Heart left ventricle (tissue), 16 donors: ENCODE data around the gene CCDC93. TPM values are rescaled to one million over a fixed set of nuclear protein-coding genes. Genes with fewer than 3 reads are reported as not detected.
"Not testable (repeated sequence)": the region's sequence is repeated elsewhere in the genome, so short reads cannot be mapped to it uniquely, and the experiment has no call there.

Source experiments
- ATAC-seq, 4 donors: fragments of 200-7000 bp; cut with Tn5 transposase; one replicate each; pipeline ENCODE4 v1.9.1; 2020 to 2022; ENCODE audit warnings: moderate library complexity in 4 of 4, mild to moderate bottlenecking in 3 of 4, moderate number of reproducible peaks in 1 of 4
- DNase-seq, 5 donors: peaks; one replicate each; pipeline ENCODE4 v3.0.0-alpha.2; 2020
- H3K27ac ChIP-seq, 12 donors: fragments of 200-600 bp; sonication (generic) in 4 of 12; one replicate each; pipeline versions ENCODE4 v1.5.0 to v1.8.0; 2016 to 2022; ENCODE audit warnings: mild to moderate bottlenecking in 2 of 12
- H3K27me3 ChIP-seq, 9 donors: fragments of 200-600 bp; sonication (generic) in 2 of 9; one replicate each; pipeline versions ENCODE4 v1.5.1 to v1.8.0; 2016 to 2022; ENCODE audit warnings: mild to moderate bottlenecking in 3 of 9
- H3K36me3 ChIP-seq, 9 donors: fragments of 200-600 bp; sonication (generic) in 2 of 9; one replicate each; pipeline versions ENCODE4 v1.5.0 to v1.8.0; 2018 to 2022; ENCODE audit warnings: mild to moderate bottlenecking in 2 of 9
- H3K4me1 ChIP-seq, 12 donors: fragments of 200-600 bp; sonication (generic) in 4 of 12; one replicate each; pipeline versions ENCODE4 v1.5.0 to v1.8.0; 2016 to 2022; ENCODE audit warnings: mild to moderate bottlenecking in 3 of 12
- H3K4me3 ChIP-seq, 12 donors: fragments of 200-600 bp; sonication (generic) in 4 of 12; one replicate each; pipeline versions ENCODE4 v1.5.0 to v1.8.0; 2017 to 2022; ENCODE audit warnings: mild to moderate bottlenecking in 9 of 12, moderate library complexity in 4 of 12
- H3K9me3 ChIP-seq, 12 donors: fragments of 200-600 bp; sonication (generic) in 4 of 12; one replicate each; pipeline versions ENCODE4 v1.5.0 to v1.8.0; 2016 to 2022; ENCODE audit warnings: mild to moderate bottlenecking in 1 of 12
- POLR2A ChIP-seq, 2 donors: fragments of 450-650 bp; IDR thresholded peaks; one replicate each; pipeline ENCODE4 v1.6.1; 2017; ENCODE audit warnings: antibody characterized with exemption in 2 of 2, mild to moderate bottlenecking in 2 of 2, moderate library complexity in 2 of 2
- WGBS, 4 donors: extraction: QIAGEN DNeasy Blood & Tissue Kit in 2 of 4; methylation state at CpG; one replicate each; pipeline versions ENCODE4 v1.1.5 to v1.1.7; 2013 to 2018; 5-methylcytosine and 5-hydroxymethylcytosine counted together
- intact Hi-C, 10 donors: fragments of 100-400 bp; cut with DNase I; formaldehyde crosslinking; loops; one replicate each; pipeline versions ENCODE4 v1.11.1 to v1.14.2; 2022
- polyA plus RNA-seq, 2 donors: library from polyadenylated mRNA; stranded (reverse); fragments of 200-250 nt; gene quantifications; one replicate each; pipeline ENCODE4 v1.2.3, GENCODE V29; 2013
- total RNA-seq, 9 donors: library from RNA; depleted of rRNA in 2 of 9; stranded (reverse); fragments of >200 nt in 2 of 9; fragmentation: NEBNext Ultra II Directional in 3 of 9; extraction: Animal tissue kit (Norgen Biotek cat#: 25700) in 3 of 9; gene quantifications; one replicate each; pipeline versions ENCODE4 v1.1.0 to v1.2.4, GENCODE V29; 2016 to 2023
- TF ChIP-seq, protein P1 (sequence below), 12 donors: fragments of 200-600 bp; sonication (generic) in 4 of 12; IDR thresholded peaks; one replicate each; pipeline versions ENCODE4 v1.5.0 to v1.8.0; 2018 to 2022; ENCODE audit warnings: antibody characterized with exemption in 12 of 12, mild to moderate bottlenecking in 5 of 12
- donor health status: ischemic (EF 13 %, LVEDD 7.1; RV severe dilation, severe dysfunction).
- donor health status: healthy with polysubstance abuse.
- donor health status: DM: no; HTN: yes; CAD: no.
- donor health status: DM: no; HTN: no; CAD: no.
- donor health status: ischemic (EF 25% LVEDD 6.9; RV normal size, moderate dysfunction).
- donor health status: ischemic (EF 25% LVEDD 5.7; RV mildly dilated, moderate dysfunction).
- donor health status: healthy.
- donor health status: DM: yes; HTN: yes; CAD: no.
- donor health status: ischemic (EF 35%, LVEDD 5.7; RV mildly dilated, moderate dysfunction).
- donor health status: nonischemic (EF 11% LVEDD 7.7; RV severe dilation, severe dysfunction).
- donor health status: DM: yes; HTN: yes; CAD: no.
- donor health status: PGD.
- donor health status: ischemic (EF 29% LVEDD 5.4; RV normal size, mild dysfunction).
- donor health status: nonischemic (EF 23%, LVEDD 6.1; RV moderate dilation, normal function).

The CCDC93 gene
- total and polyA plus RNA-seq, 11 donors, result 11.0 to 47.6 (median 31.8) TPM

DNA sequence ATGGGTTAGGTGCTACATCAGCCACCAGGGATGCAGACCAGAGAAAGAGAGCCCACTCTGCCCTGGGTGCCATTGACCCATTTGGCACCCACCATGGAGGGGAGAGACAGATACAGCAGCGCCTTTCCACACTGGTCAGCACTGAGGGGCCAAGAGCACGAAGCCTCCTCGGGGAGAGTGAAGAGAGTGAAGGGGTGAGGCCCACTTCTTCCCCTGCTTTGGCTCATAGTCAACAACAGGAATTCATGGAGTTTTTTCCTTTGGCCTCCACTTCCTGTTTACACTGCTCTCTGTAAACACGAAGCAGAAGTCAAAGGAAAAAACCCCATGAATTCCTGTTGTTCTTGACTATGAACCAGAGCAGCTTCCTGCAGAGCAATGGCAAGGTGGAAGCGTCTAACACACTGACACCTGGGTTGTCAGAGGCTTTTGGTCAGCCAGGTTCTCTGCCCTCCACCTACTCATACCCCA is 80.0 kb downstream of the CCDC93 start:
- Histone ChIP-seq H3K36me3 (peaks cover 0 to 100% (median 99%) of the 10 kb centered on the region in 9 donors), H3K4me3 (no peak overlapping the region), H3K27ac (no peak overlapping the region), H3K4me1 (peaks cover 0 to 42% (median 8%) of the 10 kb centered on the region in 12 donors), H3K27me3 (no peaks in the 10 kb centered on the region), H3K9me3 (no peaks in the 10 kb centered on the region)
- ATAC-seq (no peak), DNase-seq (no peak)
- intact Hi-C loops, result loop anchor here in 2 of 10 donors (10.0 kb wide), 2 partner anchors 99 to 119 kb away; partner anchors contain the start of gene DDX18 (in 1 of the 2)
- WGBS, 4 donors, result 50 to 57% (median 54%) methylated on average over 5 of the region's 5 CpGs
- TF ChIP-seq, protein P1, sequence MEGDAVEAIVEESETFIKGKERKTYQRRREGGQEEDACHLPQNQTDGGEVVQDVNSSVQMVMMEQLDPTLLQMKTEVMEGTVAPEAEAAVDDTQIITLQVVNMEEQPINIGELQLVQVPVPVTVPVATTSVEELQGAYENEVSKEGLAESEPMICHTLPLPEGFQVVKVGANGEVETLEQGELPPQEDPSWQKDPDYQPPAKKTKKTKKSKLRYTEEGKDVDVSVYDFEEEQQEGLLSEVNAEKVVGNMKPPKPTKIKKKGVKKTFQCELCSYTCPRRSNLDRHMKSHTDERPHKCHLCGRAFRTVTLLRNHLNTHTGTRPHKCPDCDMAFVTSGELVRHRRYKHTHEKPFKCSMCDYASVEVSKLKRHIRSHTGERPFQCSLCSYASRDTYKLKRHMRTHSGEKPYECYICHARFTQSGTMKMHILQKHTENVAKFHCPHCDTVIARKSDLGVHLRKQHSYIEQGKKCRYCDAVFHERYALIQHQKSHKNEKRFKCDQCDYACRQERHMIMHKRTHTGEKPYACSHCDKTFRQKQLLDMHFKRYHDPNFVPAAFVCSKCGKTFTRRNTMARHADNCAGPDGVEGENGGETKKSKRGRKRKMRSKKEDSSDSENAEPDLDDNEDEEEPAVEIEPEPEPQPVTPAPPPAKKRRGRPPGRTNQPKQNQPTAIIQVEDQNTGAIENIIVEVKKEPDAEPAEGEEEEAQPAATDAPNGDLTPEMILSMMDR (IDR thresholded peaks at IDR 0.05), result no peak
- no peak for TF ChIP-seq POLR2A (IDR thresholded peaks at IDR 0.05)

DNA sequence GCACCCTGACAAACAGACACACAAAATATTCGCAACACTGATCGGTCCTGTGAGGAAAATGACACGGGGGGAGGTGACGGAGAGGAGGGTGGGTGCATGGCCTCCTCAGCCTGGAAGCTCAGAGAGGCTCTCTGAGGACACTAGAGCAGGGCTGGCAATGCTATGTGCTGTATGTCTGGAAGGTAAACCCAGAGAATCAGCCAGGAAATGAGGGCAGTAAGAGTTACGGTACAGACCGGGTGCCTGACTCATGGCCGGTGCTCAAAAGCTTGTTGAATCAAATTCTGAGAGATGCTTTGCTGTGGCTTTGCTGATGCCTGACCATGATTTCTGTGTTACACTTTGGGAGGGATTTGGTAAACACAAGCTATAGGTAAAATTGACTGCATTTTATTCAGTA is 81.9 kb downstream of the CCDC93 start:
- TF ChIP-seq POLR2A (IDR thresholded peaks at IDR 0.05), result no peak
- TF ChIP-seq, protein P1 (IDR thresholded peaks at IDR 0.05), result no peak
- intact Hi-C loops, result loop anchor here in 2 of 10 donors (10.0 kb wide), 2 partner anchors 97 to 117 kb away; partner anchors contain the start of gene DDX18 (in 1 of the 2)
- H3K36me3 ChIP-seq, result peaks cover 0 to 95% (median 86%) of the 10 kb centered on the region in 9 donors
- WGBS, 4 donors, result 85 to 93% (median 91%) methylated on average over 7 of the region's 7 CpGs
- no peak overlapping the region for H3K27ac ChIP-seq
- H3K4me3 ChIP-seq, result no peak overlapping the region
- ATAC-seq (no peak), DNase-seq (no peak)
- H3K27me3 ChIP-seq, result no peaks in the 10 kb centered on the region
- peaks cover 0 to 6% (median 0%) of the 10 kb centered on the region in 12 donors for H3K9me3 ChIP-seq
- H3K4me1 ChIP-seq, result peaks cover 0 to 34% (median 6%) of the 10 kb centered on the region in 12 donors

DNA sequence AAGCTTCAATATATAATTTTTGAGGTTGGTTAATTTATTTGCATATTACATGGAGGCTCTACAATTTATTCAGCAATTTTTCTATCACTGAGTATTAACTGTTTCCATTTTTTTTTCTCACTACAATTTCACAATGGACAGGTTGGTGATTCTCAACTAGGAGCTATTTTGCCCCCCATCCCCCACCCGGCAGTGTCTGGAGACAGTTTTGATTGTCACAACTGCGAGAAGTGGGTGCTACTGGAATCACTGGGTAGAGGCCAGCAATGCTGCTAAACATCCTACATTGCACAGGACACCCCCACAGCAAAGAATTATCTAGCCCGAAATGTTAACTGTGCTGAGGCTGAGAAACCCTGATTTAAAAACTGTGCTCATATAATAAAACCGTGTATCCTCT is 82.6 kb downstream of the CCDC93 start:
- Histone ChIP-seq H3K27me3 (no peaks in the 10 kb centered on the region), H3K36me3 (peaks cover 0 to 88% (median 79%) of the 10 kb centered on the region in 9 donors), H3K27ac (no peak overlapping the region), H3K4me3 (no peak overlapping the region), H3K9me3 (peaks cover 0 to 6% (median 0%) of the 10 kb centered on the region in 12 donors), H3K4me1 (peaks cover 0 to 30% (median under 1%) of the 10 kb centered on the region in 12 donors)
- no peak for TF ChIP-seq POLR2A (IDR thresholded peaks at IDR 0.05)
- TF ChIP-seq, protein P1 (IDR thresholded peaks at IDR 0.05), result no peak
- no peak for DNase-seq
- intact Hi-C loops, result loop anchor here in 2 of 10 donors (10.0 kb wide), 2 partner anchors 96 to 116 kb away; partner anchors contain the start of gene DDX18 (in 1 of the 2)
- WGBS, 4 donors, result 71 to 92% (median 80%) methylated on average over 4 of the region's 4 CpGs
- ATAC-seq, result no peak

DNA sequence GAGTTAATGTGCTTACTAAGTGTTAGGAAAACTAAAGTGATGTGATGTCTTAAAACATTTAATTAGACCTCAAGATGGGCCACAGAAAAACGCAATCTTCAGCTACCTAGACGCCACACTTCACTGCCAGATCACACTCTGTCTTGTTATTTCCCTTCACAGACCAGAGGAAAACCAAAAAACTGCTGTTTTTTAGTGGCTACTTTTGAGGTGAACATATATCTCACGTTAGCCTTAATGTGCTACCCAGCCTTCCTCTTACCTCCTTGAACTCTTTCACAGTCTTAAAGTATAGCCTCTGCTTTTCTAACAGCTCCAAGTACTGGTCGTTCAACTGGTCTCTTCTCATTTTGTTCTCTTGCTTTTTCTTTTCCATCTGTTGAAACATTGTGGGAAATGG is 83.1 kb downstream of the CCDC93 start:
- Histone ChIP-seq H3K9me3 (peaks cover 0 to 6% (median 0%) of the 10 kb centered on the region in 12 donors), H3K27ac (no peak overlapping the region), H3K27me3 (no peaks in the 10 kb centered on the region), H3K36me3 (peaks cover 0 to 83% (median 74%) of the 10 kb centered on the region in 9 donors), H3K4me3 (no peak overlapping the region), H3K4me1 (peaks cover 0 to 28% (median 0%) of the 10 kb centered on the region in 12 donors)
- DNase-seq (no peak), ATAC-seq (no peak)
- WGBS, 4 donors, result 92 to 95% (median 94%) methylated on average over 4 of the region's 4 CpGs
- TF ChIP-seq POLR2A (IDR thresholded peaks at IDR 0.05), result no peak
- TF ChIP-seq, protein P1 (IDR thresholded peaks at IDR 0.05), result no peak
- intact Hi-C loops, result loop anchor here in 2 of 10 donors (10.0 kb wide), 2 partner anchors 96 to 116 kb away; partner anchors contain the start of gene DDX18 (in 1 of the 2)

DNA sequence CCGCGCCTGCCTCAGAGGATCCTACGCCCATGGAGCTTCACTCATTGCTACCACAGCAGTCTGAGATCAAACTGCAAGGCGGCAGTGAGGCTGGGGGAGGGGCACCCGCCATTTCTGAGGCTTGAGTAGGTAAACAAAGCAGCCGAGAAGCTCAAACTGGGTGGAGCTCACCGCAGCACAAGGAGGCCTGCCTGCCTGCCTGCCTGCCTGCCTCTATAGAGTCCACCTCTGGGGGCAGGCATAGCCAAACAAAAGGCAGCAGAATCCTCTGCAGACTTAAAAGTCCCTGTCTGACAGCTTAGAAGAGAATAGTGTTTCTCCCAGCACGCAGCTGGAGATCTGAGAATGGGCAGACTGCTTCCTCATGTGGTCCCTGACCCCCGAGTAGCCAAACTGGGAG is 90.4 kb downstream of the CCDC93 start:
- H3K36me3 ChIP-seq, result peaks cover 0 to 76% (median 55%) of the 10 kb centered on the region in 9 donors
- H3K4me1 ChIP-seq, H3K4me3 ChIP-seq, ATAC-seq, DNase-seq, intact Hi-C loops, H3K27ac ChIP-seq, H3K27me3 ChIP-seq, H3K9me3 ChIP-seq: not testable (repeated sequence)
- 93 to 98% (median 97%) methylated on average over 6 to 9 of the region's 9 CpGs for WGBS, 4 donors
